NOMO-1 treated with DMSO at 0.1 percent for 48 hours (cell line): Measurements from ENCODE around the gene MCAT.
"Not testable (repeated sequence)": the region's sequence is repeated elsewhere in the genome, so short reads cannot be mapped to it uniquely, and the experiment has no call there.

Experiments used
- DNase-seq: peaks from one replicate; lab custom pipeline; 2025; ENCODE audit not compliant: unreplicated experiment; lab: John Stamatoyannopoulos, UW

The MCAT gene

DNA sequence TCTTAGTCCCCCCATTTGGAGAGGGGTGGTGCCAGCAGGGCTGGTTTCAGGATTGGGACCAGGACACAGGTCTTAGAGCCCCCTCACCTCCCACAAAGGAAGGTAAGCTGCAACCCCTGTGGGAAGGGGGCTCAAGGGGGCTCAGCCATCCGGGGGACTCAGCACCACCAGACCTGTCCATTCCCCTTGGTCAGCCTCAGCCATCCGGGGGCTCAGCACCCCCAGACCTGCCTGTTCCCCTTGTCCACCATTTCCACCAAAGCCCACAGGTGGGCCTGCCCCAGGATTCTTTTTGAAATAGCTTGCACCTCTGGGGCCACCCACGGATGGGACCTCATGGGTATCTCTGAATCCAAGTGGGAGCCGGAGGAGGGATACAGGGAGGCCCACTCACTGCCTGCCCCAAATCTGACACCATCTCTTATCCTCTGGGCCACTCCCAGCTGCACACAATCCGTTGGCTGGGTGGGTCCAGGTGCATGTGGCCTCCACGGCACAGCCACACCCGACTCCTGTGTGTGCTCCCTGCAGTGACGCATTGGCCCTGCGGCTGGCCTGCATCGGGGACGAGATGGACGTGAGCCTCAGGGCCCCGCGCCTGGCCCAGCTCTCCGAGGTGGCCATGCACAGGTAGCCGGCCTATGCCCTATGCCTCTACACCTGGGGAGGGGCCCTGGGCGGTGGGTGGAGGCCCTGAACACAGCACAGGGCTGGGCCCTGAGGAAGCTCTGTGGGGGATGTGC, 15.9 kb downstream of the MCAT start:
- no peak for DNase-seq

DNA sequence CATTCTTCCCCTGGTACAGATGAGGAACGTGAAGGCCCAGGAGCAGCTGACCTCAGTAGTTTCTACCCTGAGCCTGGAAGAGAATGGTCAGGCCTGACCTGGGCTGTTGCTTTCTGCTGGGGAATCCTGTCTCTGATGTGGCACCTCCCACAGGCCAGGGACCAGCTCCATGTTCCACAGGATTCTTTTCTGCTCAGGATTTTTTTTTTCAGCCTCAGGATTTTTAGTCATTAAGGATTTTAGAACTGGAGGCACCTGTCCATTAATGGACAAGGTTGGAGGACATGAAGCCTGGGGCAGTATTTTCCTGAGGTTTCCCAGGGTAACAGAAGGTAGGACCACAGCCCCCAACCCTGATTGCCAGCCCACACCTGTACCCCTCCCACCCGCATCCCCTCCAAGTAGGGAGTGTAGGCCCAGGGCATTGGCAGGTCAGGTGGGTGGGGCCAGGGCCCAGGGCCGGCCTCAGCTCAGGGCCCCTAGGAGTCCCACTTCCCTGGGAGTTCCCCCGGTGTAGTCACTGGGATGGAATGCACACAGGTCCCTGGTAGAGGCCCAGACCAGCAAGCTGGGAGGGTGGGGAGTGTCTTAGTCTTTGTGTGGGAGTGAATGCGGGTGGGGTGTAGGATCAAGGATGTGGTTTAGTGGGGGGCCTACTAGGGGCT, 16.6 kb downstream of the MCAT start:
- DNase-seq: no peak

DNA sequence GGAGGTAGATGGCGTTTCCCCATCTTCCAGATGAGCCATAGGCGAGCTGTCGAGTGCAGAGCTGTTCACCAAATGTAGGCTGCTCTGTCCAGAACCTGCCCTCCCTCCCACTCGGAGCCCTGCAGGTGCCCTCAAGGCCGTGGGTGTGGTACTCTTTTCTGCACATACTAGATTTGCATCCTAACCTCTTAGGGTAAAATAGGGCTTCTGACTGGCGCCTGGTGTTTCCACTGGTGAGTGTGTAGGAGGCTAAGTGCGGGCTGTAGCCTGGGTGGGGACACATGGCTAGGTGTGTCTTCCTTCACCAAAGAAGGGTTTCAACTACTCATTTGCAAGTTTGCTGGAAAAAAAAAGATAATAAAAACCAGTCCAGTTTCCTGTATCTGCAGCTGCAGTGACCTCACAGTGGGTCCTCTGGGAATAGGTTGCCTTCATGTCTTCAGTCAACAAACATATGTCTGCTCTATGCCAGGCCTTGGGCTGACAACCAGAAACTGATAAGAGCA, 24.2 kb downstream of the MCAT start:
- DNase-seq: no peak

DNA sequence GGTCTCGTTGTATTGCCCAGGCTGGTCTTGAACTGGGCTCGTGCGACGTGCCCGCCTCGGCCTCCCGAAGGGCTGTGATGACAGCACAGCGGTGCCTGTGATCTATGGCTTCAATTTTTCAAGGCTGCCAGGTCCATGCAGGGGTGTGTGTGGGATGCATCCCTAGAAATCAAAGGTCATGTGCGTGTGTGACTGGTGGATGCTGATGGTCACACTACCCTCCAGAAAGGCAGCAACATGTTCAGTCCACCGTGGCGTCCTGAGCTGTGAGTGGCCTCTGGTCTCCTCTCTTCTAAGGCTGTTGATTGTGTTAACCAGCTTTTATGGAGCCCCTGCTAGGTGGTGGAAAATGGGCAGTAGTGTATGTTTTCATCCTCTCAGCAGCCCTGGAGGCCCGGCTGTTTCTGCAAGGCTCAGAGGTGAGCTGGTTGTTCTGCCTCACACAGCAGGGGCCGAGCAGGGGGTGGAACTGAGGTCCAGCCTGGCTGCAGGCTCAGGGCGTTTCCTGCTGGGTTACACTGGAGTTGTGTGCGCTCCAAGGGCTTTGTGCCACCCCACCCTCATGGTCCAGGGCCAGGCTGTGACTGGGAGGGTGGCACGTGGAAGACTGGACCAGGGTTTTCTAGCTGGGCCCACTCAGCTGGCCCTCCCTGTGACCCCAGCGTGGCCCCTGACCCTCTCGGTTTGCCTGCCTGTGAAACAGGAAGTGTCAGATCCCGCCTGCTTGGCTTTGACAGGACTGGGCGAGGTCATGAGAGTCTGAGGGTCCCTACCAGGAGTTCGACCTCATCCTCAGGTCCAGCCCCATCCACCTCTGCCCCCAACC, 25.0 kb downstream of the MCAT start:
- DNase-seq: peak; percentile 8

DNA sequence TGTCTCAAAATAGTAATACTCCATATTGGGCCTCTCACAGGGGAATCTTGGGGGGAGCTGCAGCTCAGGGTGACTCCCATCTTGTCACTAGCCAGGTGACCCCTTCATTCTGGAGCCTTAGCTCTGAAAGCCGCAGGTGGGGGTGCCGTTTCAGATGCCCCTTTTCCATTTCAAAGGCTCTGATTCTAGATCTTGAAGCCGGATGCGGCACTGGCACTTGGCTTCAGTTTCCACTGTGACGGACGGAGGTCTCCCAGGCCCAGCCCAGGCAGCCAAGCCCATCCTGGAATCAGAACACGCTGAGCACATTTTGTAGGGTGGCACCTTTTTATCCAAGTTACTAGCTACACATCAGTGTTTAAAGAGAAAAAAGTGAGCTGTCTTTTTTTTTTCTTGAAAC, 26.3 kb downstream of the MCAT start:
- DNase-seq: no peak

DNA sequence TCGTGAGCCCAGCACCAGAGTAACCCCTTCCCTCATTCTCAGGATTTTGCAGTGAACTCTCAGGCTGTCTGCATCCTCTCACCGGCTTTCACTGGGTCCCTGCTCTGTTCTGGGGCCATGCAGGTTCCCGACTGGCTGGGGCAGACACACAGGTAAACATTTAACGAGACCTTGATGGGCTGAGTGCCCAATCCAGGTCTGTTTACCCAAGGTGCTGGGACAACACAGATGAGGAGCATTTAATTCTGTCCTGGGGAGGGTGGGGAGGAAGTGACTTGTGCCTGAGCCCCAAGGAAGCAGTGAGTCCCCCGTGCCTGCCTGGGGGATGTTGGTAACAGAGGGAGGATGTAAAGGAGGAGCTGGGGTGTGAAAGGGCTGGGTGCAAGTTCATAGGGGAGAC, 28.2 kb downstream of the MCAT start:
- DNase-seq: no peak

DNA sequence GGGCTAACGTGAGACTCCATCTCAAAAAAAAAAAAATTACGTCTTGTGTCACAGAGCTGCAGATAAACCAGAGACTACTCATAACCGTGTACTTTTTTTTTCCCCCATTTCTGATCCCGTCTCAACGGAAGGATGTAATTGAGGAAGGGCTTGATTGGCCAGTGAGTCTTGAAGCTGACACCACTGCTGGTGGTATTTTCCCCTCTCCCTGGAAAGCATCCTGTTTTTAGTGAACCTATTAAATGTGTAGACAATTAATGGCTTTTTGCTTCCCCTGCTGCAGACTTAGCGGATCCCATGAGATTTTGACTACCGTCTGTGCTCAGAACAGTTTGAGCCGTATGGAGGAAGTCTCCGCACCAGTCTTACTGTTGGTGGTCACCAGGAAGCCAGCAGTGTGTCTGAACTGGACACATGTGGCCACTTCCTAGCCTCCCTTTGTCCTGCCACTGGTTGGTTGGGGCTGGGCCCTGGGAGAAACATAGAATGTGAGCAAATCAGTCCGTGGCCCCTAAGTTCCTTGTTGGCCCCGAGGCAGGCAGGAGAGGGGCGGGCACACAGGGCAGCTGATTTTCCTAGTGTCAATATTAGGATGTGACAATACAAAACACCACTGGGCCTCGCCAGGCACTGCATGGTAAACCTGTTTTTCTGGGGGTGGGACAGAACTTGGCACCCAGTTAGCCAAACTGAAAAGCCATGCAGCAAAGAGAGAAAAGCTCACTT, 29.5 kb downstream of the MCAT start:
- DNase-seq: no peak

DNA sequence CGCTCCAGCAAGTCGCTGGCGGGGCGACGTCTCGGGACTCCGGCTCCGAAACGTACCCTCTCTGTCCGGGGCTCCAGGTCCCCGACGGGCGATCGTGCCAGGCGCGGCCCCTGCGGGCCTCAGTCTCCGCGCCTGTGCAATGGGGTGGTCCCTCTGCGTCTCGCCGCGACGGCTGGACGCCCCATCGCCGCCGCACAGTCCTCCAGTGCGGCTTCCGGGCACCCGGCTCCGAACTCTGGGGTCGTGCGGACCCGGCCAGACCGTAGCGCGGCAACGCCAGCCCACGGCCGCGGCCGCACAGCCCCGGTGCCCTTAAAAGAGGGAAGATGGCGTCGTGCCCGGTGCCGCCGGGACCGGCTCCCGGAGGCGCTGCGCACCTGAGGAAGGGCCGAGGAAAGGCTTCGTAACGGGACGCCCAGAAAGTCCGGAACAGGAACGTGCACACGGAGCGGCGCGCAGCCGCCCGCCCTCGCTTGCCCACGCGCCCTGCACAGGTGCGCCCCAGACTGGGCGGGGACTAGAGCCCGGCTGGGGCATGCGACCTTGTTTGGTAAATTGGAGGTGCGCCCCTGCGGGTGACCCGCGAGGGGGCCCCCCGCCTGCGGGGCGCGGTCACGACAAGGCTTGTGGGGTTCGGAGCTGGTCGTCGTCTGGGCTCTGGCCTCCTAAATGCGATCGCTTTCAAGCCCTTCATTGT, 32.1 kb downstream of the MCAT start:
- DNase-seq: peak; percentile 22

DNA sequence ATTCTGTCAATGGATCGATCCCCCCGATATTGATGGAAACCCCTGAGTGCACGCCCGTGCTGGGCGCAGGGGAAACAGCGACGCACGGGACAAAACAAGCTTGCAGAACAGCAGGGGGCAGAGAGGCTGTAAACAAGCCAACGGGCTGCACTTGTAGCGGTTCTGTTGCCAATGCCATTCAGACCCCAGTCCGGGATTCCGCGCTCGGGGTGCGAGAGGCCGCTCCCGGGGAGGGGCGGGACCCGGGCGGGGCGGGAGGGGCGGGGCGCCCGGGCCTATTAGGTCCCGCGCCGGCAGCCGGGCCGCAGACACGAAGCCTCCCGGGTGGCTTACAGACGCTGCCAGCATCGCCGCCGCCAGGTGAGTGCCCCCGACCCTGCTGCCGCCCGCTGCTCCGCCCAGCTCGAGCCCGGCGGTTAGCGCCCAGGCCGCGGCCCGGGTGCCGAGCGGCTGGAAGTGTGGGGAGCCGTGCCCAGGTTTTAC, 32.7 kb downstream of the MCAT start, which contains the start of gene BIK:
TSS of gene BIK (plus strand) at position 307 of the 483 bp plus-strand sequence. CDS start 13,273 bp downstream, outside the sequence.
- peak; percentile 62 for DNase-seq

DNA sequence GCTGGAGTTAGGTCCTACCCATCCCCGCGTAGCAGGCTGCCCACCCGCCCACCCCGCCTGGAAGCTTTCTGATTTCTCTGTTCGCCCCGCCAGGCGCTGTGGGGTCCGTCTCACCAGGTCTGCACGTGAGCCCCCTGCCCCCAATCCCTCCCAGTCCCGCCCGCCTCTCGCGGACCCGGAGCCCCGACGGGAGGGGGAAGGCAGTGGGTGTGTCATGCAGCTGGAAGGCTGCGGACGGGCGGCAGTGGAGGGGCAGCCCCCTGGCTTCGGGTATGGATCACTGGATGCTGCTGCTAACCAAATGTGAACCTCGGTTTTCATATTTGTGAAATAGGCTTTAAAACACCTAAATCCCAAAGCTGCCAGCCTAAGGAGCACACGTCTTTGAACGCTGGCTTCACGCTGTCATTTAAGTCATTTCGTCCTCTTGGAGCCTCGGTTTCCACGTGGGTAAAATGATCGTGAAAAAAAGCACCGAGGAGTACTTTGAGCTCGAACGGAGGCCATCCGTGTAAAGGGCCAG, 33.2 kb downstream of the MCAT start:
- peak; percentile 76 for DNase-seq

DNA sequence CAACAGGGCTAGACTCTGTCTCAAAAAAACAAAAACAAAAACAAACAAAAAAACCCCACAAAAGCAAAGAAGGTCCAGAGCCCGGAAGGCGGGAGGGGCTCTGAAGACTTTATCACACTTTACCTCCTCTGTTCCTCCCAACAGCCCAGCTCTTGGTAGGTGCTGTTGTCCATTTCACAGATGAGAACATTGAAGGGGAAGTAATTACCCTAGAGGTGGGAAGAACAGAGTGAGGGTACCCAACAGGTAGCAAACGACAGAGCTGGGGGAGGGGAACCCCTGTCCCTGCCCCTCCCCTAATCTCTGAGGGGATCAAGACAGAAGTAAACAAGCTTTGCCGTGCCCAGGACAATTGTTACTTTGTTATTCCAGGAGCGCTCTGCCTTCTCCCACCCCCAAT, 33.7 kb downstream of the MCAT start:
- DNase-seq: no peak

DNA sequence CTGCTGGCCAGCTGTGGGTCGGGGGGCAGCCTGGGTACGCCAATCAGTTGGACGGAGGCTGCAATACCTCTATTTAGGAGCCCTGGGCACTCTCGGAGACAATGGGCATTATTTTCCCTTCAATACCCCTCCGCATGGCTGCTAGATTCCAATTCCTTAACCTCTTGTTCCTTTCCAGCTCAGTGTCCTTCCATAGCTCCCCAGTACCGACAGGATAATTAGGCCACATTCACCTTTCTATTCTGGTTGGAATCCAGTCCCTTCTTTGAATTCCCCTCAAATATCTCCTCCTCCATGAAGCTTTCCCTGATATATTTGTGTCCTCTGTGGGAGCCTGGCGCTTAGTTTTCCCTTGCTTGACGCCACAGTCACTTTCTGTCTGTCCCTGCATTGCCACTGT, 36.9 kb downstream of the MCAT start:
- DNase-seq: no peak

DNA sequence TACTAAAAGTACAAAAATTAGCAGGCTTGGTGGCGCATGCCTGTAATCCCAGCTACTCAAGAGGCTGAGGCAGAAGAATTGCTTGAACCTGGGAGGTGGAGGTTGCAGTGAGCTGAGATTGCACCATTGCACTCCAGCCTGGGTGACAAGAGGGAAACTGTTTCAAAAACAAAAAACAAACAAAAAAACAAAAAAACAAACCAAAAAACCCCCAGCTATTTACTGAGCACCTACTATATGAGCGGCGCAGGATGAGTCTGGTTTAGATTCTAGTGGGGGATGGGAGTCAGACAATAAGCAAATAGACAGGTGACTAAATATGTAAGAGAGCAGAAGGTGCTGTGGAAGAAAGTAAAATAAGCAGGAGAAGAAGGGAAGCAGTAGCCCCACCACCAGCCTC, 38.2 kb downstream of the MCAT start:
- DNase-seq: not testable (repeated sequence)

DNA sequence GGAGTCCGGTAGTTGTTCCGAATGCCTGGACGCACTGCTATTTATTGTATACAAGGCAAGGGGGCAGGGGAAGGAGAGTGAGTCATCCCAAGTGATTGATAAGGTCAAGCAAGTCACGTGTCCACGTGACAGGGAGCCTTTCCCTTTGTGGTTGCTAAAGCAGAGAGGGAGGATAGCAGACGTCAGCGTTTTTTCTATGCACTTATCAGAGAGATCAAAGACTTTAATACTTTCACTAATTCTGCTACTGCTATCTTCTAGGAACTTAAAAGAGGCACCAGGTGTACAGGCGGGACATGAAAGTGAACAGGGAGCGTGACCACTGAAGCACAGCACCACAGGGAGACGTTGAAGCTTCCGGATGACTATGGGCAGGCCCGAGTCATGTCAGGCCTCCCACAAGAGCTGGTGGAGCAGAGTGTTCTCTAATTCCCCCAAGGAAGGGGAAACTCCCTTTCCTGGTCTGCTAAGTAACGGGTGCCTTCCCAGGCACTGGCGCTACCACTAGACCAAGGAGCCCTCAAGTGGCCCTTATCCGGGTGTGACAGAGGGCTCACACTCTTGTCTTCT, 39.1 kb downstream of the MCAT start:
- peak; percentile 38 for DNase-seq

DNA sequence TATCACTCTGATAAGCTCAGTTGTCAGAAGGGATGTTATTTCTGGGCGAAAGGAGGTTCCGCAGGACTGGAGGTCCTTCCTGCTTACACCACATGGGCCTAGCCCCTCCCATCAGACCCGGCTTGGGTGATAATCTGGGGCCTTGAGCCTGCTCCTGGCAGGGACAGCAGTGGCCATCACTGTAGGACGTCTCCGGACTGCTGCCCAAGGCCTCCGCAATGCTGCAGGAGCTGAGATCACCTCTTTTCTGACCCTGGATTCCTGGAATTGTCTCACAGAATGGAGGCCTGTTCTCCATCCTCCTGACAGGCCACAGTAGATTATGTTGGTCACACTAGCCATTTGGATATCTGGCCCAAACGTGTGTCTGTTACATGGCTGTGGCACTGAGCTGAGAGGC, 41.9 kb downstream of the MCAT start:
- DNase-seq: no peak

DNA sequence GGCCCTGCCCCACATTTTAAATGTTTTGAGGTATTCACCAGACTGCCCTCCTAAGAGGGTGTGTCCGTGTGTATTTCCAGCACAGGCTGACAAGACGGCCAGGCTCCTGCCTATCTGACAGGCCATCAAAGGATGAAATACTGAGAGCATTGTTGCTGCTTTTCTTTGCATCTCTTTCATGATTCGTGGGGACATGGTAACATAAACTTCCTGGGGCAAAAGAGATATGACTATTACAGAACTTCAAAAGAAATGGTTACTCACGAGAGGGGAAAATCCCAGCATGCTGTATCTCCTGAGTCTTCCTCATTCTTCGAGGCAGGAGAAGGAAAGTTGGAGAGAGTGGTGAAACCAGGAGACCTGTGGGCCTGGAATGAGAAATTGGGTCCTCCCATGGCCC, 43.0 kb downstream of the MCAT start:
- DNase-seq: no peak

DNA sequence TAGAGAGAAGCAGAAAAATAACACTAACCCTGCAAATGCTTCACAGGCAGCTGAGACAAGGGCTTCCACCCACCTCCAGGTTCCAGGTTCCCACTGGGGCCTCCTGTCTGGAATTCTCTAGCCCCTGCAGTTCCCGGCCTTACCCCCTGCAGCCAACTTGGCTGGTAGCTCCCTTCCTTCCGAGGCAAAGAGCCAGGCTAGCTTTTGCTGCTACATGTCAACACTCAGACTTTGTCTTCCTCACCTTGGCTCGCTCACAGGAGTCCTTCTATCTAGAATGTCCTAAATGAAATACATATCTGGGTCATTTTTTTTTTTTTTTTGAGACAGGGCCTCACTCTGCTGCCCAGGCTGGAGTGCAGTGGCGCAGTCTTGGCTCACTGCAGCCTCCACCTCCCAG, 44.1 kb downstream of the MCAT start:
- DNase-seq: no peak

DNA sequence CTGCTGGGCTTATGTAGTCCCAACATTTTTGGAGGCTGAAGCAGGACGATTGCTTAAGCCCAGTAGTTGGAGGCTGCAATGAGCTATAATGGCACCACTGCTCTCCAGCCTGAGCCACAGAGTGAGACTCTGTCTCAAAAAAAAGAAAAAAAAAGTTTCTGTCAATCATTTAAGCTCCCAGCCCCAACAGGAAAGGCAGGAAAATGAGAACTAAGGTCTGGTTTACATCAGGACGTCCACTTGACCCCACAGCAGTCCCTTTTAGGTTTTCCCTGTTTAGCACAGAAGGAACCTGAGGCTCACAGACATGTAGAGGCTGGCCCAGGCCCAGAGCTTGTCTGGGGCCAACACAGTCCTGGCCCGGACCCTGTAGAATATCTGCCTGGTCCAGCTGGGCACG, 44.8 kb downstream of the MCAT start:
- DNase-seq: no peak

DNA sequence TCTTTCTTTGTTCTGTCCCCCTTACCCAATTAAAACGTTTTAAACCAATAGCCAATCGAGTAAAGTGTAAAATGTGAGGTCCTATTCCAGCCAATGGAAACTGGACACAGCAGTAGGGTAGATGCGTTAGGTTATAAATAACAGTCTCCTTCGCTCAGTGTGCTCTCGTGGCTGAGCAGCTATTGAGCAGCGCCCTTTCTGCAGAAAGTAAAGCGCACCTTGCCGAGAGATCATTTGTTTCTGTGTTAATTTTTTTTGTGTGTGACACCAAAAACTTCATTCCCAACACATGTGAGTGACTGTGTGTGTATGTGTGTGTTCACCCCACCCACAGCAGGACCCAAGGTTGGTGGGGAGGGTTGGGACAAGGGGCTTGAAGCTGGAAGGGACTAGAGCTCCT, 46.8 kb downstream of the MCAT start:
- no peak for DNase-seq

DNA sequence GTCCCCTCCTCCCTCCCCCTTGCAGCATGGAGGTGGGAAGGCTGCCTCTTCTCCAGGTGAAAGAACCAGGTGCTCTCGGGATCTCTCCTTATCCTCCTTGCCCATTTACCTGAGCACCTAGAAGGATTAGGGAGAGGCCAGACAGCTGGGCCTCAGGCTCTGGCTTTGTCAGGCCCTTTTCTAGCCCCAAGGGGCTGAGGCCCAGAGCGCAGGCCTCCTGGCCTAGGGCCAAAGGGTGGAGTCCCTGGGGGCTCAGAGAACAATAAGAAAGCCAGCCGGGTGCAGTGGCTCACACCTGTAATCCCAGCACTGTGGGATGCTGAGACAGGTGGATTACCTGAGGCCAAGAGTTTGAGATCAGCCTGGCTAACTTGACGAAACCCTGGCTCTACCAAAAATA, 48.6 kb downstream of the MCAT start:
- DNase-seq: no peak
